NCI-H345 treated with DMSO at 0.1 percent for 48 hours (cell line): Measurements from ENCODE around the gene ATF7IP2.
"Not testable (repeated sequence)": the region's sequence is repeated elsewhere in the genome, so short reads cannot be mapped to it uniquely, and the experiment has no call there.

Source experiments
- DNase-seq: peaks from one replicate; lab custom pipeline; 2025; ENCODE audit not compliant: unreplicated experiment; lab: John Stamatoyannopoulos, UW

Gene ATF7IP2

DNA sequence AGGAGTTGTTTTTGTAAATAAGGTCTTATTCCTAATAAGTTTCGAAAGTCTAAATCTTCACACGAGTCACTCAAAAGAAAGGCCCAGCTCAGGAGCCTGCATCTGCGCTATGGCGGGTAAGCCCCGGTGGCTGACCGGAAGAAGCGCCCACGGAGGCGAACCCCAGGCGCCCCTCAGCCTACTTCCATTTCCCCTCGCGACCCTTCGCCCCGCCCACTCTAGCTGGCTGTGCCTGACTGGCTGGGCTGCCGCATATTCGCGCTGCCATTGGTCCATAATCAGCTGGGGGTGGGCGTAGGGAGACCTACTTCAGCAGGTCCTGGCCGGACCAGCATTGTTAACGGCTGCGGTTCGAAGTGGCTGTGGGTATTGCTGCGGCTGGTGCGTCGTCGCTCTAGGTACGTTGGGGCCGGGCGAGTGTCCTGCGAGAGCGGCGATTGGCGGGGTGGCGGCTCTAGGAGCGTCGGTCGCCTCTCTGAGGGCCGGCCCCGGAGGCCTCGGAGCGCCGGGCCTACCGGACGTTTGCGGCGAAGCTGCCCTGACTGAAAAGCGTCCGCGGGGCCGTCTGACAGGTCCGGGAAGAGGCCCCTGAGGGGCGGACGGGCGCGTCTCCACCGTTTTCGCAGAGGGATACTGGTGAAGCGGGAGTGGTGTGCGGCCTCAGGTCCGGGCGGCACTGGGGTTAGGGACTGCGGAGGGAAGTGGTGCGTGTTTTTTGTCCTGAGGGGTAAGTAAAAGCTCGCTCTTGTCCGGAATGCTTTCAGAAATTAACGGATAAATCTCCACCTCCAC, at the start of gene ATF7IP2:
TSS of gene ATF7IP2 (plus strand) at position 337 of the 792 bp plus-strand sequence. CDS start 44,560 bp downstream, outside the sequence.
- DNase-seq: no peak

DNA sequence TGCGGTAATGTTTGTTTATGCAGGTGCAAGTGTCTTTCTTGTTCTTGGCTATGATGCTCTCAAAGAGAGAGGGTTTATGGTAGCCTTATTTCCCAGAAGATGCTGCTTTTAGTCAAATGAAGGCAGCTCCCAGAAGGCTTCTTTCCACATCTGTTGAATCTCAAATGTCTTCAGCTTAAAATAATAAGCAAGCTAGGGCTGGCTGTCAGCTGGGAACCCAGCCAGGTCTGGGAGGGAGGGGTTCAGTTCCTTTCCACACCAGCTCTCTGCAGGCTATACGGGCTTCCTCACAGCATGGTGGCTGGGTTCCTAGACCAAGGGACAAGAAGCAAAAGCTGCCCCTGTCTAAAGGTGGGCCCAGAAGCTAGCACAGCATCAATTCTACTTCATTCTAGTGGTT, 47.4 kb upstream of the ATF7IP2 start:
- no peak for DNase-seq

- DNase-seq: no peak
These were observed 45.8 kb upstream of the ATF7IP2 start for GRCh38 chr16:10339777-10340732.

- no peak for DNase-seq
These were observed 42.6 kb upstream of the ATF7IP2 start for GRCh38 chr16:10343124-10343760.

- DNase-seq: not testable (repeated sequence)
These were observed 41.2 kb upstream of the ATF7IP2 start for GRCh38 chr16:10344699-10345098.

DNA sequence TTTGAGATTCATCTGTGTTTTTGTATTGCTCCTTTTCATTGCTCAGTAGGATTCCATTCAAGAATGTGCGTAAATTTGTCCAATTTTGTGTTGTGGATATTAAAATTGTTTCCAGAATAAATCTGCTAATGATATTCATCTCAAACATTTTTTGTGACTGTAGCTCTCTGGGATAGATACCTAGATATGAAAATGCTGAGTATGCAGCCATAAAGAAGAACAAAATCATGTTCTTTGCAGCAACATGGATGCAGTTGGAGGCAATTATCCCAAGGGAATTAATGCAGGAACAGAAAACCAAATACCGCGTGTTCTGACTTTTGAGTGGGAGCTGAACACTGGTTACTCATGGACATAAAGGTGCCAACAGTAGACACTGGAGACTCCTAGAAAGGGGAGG, 40.2 kb upstream of the ATF7IP2 start:
- DNase-seq: no peak

- DNase-seq: no peak
These were observed 36.0 kb upstream of the ATF7IP2 start for GRCh38 chr16:10349851-10350250.

GRCh38 chr16:10352262-10352661, 33.6 kb upstream of the ATF7IP2 start:
- DNase-seq: no peak

- no peak for DNase-seq
These were observed 30.3 kb upstream of the ATF7IP2 start for GRCh38 chr16:10355589-10355988.

- no peak for DNase-seq
These were observed 28.7 kb upstream of the ATF7IP2 start for GRCh38 chr16:10356870-10357842.

GRCh38 chr16:10361747-10362076, 24.1 kb upstream of the ATF7IP2 start:
- not testable (repeated sequence) for DNase-seq

DNA sequence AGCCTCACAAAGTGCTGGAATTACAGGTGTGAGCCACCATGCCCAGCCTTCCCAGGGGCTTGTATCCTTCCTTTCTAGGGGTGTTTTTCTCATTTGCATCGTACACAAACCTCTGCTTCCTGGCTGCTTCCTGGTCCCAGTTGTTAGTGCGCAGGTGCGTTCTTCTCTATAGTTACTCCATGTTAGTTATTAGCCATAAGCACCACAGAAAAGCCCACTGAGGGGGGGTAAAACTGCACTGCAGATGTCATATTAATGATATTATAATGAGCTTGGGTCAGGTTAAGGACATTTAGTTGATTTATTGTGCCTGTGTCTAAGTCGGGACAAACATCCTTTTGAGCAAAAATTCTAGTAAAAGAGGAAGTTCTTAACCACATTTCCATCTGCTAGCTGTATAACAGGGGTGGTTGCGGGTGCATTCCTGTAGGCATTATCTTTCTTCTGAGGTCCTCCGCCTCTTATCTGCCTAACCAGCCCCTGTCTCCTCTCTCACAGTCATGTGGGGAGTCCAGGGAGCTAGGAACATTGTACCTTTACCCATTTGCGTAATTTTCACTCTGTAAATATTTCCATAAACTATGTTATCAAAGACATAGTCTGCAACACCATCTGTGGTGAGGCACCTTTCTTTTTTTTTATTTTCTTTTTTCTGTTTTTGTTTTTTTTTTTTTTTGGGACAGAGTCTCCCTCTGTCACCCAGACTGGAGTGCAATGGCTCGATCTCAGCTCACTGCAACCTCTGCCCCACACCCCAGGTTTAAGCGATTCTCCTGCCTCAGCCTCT, 23.6 kb upstream of the ATF7IP2 start:
- no peak for DNase-seq

GRCh38 chr16:10362864-10363197, 23.0 kb upstream of the ATF7IP2 start:
- not testable (repeated sequence) for DNase-seq

DNA sequence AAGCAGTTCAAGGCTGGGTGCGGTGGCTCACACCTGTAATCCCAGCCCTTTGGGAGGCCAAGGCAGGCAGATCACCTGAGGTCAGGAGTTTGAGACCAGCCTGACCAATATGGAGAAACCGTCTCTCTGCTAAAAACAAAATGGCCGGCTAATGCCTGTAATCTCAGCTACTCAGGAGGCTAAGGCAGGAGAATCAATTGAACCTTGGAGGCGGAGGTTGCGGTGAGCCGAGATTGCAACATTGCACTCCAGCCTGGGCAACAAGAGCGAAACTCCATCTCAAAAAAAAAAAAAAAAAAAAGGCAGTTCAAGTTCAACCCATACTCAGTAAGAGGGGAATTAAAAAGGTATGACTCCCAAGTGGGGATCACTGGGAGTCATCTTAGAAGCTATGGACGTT, 19.2 kb upstream of the ATF7IP2 start:
- not testable (repeated sequence) for DNase-seq

GRCh38 chr16:10367616-10368188, 18.2 kb upstream of the ATF7IP2 start:
- no peak for DNase-seq

DNA sequence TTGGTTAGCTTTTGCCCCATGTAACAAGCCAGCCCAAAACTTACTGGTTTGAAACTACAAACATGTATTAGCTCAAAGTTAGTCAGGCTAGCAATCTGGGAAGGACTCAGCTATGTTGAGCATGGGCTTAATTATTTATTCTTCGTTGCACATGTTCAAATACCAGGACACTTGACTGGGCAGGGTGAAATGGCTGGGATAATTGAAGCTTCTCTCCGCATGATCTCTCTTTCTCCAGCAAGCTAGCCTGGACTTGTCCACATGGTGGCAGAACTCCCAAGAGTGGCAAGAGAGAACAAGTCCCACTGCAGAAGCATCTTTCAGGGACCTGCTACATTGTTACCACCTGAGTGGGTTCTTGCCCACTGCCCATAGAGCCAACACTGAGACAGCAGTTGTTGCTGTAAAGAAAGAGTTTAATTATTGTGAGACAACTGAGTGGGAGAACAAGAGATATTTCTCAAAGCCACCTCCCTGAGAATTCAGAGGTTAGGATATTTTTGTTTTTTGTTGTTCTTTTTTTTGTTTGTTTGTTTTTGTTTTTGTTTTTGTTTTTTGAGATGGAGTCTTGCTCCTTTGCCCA, 16.8 kb upstream of the ATF7IP2 start:
- DNase-seq: no peak

DNA sequence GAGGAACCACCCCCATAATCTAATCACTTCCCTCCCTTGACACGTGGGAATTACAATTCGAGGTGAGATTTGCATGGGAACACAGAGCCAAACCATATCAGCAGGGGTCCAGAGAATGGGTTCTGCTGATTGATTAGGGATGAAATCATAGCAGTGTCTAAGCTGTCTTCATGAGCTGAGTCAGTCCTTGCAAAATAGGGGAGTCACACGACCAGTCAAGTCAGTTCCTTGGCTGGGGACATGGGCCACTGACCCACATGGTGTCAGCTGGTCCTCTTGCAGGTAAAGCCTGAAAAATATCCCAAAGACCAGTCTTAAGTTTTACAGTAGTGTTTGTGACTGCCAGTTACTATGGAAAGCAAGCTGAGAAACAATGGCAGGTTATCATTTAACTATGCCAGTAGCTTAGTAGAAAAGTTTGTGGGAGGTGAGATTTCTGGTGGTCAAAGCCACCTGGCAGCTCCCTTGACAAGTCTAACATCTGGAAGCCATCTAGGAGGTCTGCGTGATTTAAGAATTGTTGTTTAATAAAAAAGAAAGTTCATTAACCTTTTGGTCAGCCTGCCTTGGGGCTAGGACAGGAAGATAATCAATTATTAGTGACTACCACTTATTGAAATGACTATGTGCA, 15.7 kb upstream of the ATF7IP2 start:
- DNase-seq: no peak

DNA sequence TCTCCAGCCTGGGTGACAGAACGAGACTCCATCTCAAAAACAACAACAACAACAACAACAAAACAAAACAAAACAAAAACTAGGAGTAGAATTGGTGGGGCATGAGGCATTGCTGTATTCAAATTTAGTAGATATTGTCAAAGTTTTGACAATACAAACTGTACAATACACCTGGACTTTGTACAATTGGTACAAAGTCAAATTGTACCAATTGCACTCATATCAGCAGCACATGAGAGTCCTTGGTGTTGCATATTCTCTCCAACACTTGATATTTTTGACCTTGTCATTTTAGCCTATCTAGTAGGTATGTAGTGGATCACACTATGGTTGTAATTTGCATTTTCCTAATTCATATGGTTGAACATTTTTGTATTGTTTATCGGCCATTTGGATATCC, 14.3 kb upstream of the ATF7IP2 start:
- no peak for DNase-seq

DNA sequence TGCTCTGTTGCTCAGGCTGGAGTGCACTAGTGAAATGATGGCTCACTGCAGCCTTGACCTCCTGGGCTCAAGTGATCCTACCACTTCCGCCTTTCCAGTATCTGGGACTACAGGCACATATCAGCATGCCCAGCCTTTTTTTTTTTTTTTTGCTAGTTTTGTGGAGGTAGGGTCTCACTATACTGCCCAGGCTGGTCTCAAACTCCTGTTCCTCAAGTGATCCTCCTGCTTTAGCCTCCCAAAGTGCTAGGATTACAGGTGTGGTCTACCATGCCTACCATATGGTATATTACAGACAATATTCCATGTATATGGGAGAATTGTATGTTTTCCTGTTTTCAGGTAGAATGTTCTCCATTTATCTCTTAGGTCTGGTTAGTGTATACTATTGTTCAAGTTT, 12.3 kb upstream of the ATF7IP2 start:
- DNase-seq: no peak
